ENCODE measurements around the gene CALM3.
"Not testable (repeated sequence)": the region's sequence is repeated elsewhere in the genome, so short reads cannot be mapped to it uniquely, and the experiment has no call there.

Gene CALM3

GRCh38 chr19:46624958-46625661, 24.0 kb downstream of the CALM3 start, which contains the start of gene PTGIR:
TSS of gene PTGIR (minus strand) at chr19:46625089. CDS start at chr19:46624225, 864 bp downstream.
- H3K36me3 ChIP-seq, result no peaks in the 10 kb centered on the region
- H3K27me3 ChIP-seq, result peaks cover 29% of the 10 kb centered on the region
- no peak within 1 kb of the TSS for H3K4me3 ChIP-seq (ENCODE audit: low read depth in 1 of 2, low read length in 1 of 2)
- no peak for TF ChIP-seq CTCF (IDR thresholded peaks at IDR 0.05)
- no peaks in the 10 kb centered on the region for H3K9me3 ChIP-seq
- H3K27ac ChIP-seq, result no peak within 1 kb of the TSS
- H3K4me1 ChIP-seq (ENCODE audit: control insufficient read depth in 1 of 2, insufficient read depth in 1 of 2, low read depth in 1 of 2, low read length in 1 of 2), result peaks cover 0 to 2% of the 10 kb centered on the region in 2 experiments

- no peak overlapping the region for H3K27ac ChIP-seq
- H3K4me1 ChIP-seq (ENCODE audit: control insufficient read depth in 1 of 2, insufficient read depth in 1 of 2, low read depth in 1 of 2, low read length in 1 of 2), result no peaks in the 10 kb centered on the region
- no peak for TF ChIP-seq CTCF (IDR thresholded peaks at IDR 0.05)
Measured at GRCh38 chr19:46625731-46626130, 24.6 kb downstream of the CALM3 start.

DNA sequence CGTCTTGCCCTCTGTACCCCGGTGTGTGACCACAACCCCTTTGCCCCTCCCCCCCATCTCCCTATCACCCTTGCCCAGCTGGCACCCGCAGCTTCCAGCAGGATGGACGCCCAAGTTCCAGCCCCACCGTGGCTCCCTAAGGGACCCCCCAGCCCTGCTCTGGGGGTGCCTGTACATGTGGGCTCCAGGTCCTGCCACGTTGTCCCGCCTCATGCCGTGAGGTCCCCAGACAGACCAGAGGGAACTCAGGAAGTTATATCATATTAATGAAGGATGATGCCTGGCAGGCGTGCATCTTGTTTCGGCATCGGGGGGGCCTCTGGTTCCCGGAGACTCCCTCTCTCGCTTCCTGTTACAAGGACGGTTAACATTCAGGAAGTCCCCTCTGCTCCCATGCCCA, 25.3 kb downstream of the CALM3 start:
- no peak overlapping the region for H3K4me3 ChIP-seq (ENCODE audit: low read depth in 1 of 2, low read length in 1 of 2)
- peaks cover 38% of the 10 kb centered on the region for H3K27me3 ChIP-seq
- no peak overlapping the region for H3K27ac ChIP-seq
- H3K9me3 ChIP-seq, result no peaks in the 10 kb centered on the region
- H3K4me1 ChIP-seq (ENCODE audit: control insufficient read depth in 1 of 2, insufficient read depth in 1 of 2, low read depth in 1 of 2, low read length in 1 of 2), result no peaks in the 10 kb centered on the region
- H3K36me3 ChIP-seq, result no peaks in the 10 kb centered on the region
- no peak for TF ChIP-seq CTCF (IDR thresholded peaks at IDR 0.05)

More at GRCh38 chr19:46625731-46626130, 24.6 kb downstream of the CALM3 start:
- Histone ChIP-seq H3K36me3 (no peaks in the 10 kb centered on the region), H3K9me3 (no peaks in the 10 kb centered on the region), H3K4me3 (ENCODE audit: low read depth in 1 of 2, low read length in 1 of 2) (no peak overlapping the region), H3K27me3 (peaks cover 31% of the 10 kb centered on the region)

DNA sequence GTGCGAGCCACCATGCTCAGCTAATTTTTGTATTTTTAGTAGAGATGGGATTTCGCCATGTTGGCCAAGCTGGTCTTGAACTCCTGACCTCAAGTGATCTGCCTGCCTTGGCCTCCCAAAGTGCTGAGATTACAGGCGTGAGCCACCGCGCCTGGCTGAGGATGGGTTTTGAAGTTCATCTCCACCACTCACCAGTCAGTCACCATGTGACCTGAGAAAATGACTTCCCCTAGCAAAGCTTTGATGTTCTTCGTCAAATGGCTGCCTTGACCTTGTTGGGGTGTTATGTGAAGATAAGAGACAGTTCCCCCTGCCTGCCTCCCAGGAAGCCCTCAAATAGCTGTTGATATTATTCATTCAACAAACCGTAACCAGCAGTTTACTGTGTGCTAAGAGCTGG, 27.8 kb downstream of the CALM3 start:
- not testable (repeated sequence) for H3K4me1 ChIP-seq (ENCODE audit: control insufficient read depth in 1 of 2, insufficient read depth in 1 of 2, low read depth in 1 of 2, low read length in 1 of 2); H3K9me3 ChIP-seq; H3K36me3 ChIP-seq; H3K27ac ChIP-seq; H3K4me3 ChIP-seq (ENCODE audit: low read depth in 1 of 2, low read length in 1 of 2)
- peaks cover 63% of the 10 kb centered on the region for H3K27me3 ChIP-seq

DNA sequence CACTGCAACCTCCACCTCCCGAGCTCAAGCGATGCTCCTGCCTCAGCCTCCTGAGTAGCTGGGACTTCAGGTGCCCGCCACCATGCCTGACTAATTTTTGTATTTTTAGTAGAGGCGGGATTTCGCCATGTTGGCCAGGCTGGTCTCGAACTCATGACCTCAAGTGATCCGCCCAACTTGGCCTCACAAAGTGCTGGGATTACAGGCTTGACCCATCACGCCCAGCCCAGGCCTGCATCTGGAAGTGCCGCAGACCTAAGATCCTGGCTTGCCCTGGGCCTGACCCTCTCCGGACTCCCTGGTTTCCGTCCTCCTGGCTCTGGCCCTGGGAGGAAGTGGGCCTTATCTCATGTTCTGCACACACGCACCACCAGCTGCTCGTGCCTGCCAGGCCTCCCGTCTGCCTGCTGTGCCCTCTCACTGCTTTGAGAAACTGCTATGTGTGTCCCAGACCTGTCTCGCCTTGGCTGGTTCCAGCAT, 28.5 kb downstream of the CALM3 start:
- no peak for TF ChIP-seq CTCF (IDR thresholded peaks at IDR 0.05)
- Histone ChIP-seq H3K4me3 (ENCODE audit: low read depth in 1 of 2, low read length in 1 of 2) (no peak overlapping the region), H3K9me3 (no peaks in the 10 kb centered on the region), H3K27me3 (peaks cover 63% of the 10 kb centered on the region), H3K4me1 (ENCODE audit: control insufficient read depth in 1 of 2, insufficient read depth in 1 of 2, low read depth in 1 of 2, low read length in 1 of 2) (peaks cover 9 to 15% of the 10 kb centered on the region in 2 experiments), H3K36me3 (no peaks in the 10 kb centered on the region), H3K27ac (no peak overlapping the region)

DNA sequence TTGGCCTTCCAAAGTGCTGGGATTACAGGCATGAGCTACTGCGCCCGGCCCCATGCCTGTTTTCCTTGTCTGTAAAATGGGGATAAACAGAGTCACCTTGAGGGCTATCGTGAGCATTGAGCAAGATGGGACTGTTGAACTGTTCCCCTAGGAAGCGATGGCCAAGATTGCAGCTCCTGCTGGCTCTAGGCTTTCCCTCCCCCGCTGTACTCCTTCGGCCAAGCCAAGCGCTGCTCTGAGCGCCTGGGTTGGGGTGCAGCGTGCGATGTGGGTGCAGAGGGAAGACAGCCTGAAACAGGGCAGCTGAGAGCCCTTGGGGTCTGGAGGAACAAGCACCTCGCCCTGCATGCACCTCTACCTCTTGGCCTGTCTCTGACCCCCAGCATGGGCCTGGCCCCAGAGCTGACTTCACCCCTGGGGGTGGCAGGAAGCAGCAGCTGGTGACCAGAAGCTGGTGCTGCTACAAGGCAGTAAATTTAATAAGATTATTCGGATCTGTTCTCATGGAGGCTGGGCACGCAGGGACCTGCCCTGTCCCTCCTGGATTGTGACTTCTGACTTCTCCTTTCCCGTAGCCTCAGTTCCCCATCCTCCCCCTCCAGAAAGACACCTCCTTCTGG, 29.6 kb downstream of the CALM3 start:
- TF ChIP-seq CTCF (IDR thresholded peaks at IDR 0.05), result no peak
- Histone ChIP-seq H3K27me3 (peaks cover 62% of the 10 kb centered on the region), H3K27ac (no peak overlapping the region), H3K4me3 (ENCODE audit: low read depth in 1 of 2, low read length in 1 of 2) (no peak overlapping the region), H3K9me3 (no peaks in the 10 kb centered on the region), H3K36me3 (no peaks in the 10 kb centered on the region), H3K4me1 (ENCODE audit: control insufficient read depth in 1 of 2, insufficient read depth in 1 of 2, low read depth in 1 of 2, low read length in 1 of 2) (peaks cover 9 to 15% of the 10 kb centered on the region in 2 experiments)

Data from neutrophil (primary cell).